Osteoblast (primary cell): ENCODE measurements around the gene AANAT. TPM values are rescaled to one million over a fixed set of nuclear protein-coding genes. Genes with fewer than 3 reads are reported as not detected.

Experiments used
- DNase-seq: peaks from one replicate; pipeline ENCODE4 v3.0.0; 2011; ENCODE audit warnings: low spot score, mixed read lengths; ENCODE audit not compliant: insufficient read length; ENCODE audit errors: missing footprints
- H2AFZ ChIP-seq: 2 replicates; pipeline ENCODE4 v1.6.0; 2011; ENCODE audit warnings: mild to moderate bottlenecking, low read length
- H3K27ac ChIP-seq: 2 replicates; pipeline ENCODE4 v1.5.1; 2011; ENCODE audit warnings: mild to moderate bottlenecking, low read depth, low read length, moderate library complexity
- H3K27me3 ChIP-seq: 2 replicates; pipeline ENCODE4 v1.6.0; 2012; ENCODE audit warnings: mild to moderate bottlenecking, control low read depth, inconsistent platforms, low read length, moderate library complexity; ENCODE audit not compliant: insufficient read depth
- H3K36me3 ChIP-seq: 2 replicates; pipeline ENCODE4 v1.5.1; 2011; ENCODE audit warnings: mild to moderate bottlenecking, low read length, control low read depth, moderate library complexity; ENCODE audit not compliant: insufficient read depth
- H3K4me1 ChIP-seq: 2 replicates; pipeline ENCODE4 v1.5.1; 2011; ENCODE audit warnings: mild to moderate bottlenecking, low read length, control low read depth, moderate library complexity; ENCODE audit not compliant: insufficient read depth
- H3K4me2 ChIP-seq: 2 replicates; pipeline ENCODE4 v1.6.0; 2011; ENCODE audit warnings: mild to moderate bottlenecking, low read length; ENCODE audit not compliant: insufficient read depth
- H3K4me3 ChIP-seq: fragments of 200-600 bp; sonication (generic); 3 replicates; pipeline ENCODE4 v1.5.1; 2012; ENCODE audit warnings: mild to moderate bottlenecking, low read length, inconsistent platforms; ENCODE audit not compliant: insufficient read depth
- H3K79me2 ChIP-seq: 2 replicates; pipeline ENCODE4 v1.6.0; 2012; ENCODE audit warnings: mild to moderate bottlenecking, low read length, control low read depth, inconsistent platforms; ENCODE audit not compliant: insufficient read depth
- H3K9me3 ChIP-seq: 2 replicates; pipeline ENCODE4 v1.5.1; 2011; ENCODE audit warnings: low read depth, low read length, control low read depth
- H4K20me1 ChIP-seq: 2 replicates; pipeline ENCODE4 v1.6.0; 2012; ENCODE audit warnings: mild to moderate bottlenecking, low read length, control low read depth; ENCODE audit not compliant: insufficient read depth
- CTCF ChIP-seq: IDR thresholded peaks from 2 replicates; pipeline ENCODE4 v1.5.1; 2011; ENCODE audit warnings: mild to moderate bottlenecking, low read depth, low read length, moderate library complexity; ENCODE audit errors: extremely low read depth
- total RNA-seq: library from RNA; depleted of rRNA; stranded (reverse); fragments of >200 nt; gene quantifications from 2 replicates; pipeline ENCODE4 v1.2.3, GENCODE V29; 2012

The AANAT gene
- total RNA-seq, 1 donor: not detected

DNA sequence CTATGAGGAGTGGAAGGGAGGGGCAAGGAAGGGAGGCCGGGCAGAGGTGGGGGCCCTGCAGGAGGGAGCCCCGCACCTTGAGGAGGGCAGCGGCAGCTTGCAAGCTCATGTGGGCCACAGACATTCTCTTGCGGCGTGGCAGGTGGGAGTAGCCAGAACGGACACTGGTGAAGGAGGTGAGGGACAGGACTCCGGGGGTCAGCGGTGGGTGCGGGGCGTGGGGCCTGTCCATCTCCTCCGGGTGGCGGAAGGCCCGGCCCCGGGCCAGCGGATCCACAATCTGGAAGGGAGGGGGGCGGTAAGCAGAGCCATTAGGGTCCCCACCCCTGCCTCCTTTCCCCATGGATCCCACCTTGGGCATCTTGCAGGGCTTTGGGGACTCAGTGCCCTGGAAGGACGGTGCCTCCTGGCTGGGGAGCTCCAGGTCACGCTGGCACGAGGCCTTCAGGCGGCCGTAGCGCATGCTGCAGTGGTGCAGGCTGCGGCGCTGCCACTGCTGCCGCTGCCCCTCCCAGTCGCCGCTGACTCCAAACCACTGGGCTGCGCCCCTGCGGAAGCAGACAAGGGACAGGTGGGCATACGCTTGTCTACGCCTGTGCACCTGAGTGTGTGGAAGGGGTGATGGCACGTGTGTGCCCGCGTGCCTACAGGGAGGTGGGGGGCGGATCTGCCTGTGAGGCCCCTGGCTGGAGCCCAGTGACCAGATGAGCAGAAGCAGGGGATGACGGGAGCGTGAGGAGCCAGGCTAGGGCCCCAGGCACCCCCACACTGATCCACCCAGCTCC lies 11.5 kb downstream of the AANAT start:
- no peaks in the 10 kb centered on the region for H3K36me3 ChIP-seq
- no peaks in the 10 kb centered on the region for H3K4me1 ChIP-seq
- H2AFZ ChIP-seq: no peak overlapping the region
- H3K27ac ChIP-seq: no peak overlapping the region
- H3K27me3 ChIP-seq: no peaks in the 10 kb centered on the region
- no peak overlapping the region for H3K4me2 ChIP-seq
- H3K4me3 ChIP-seq: no peak overlapping the region
- H3K9me3 ChIP-seq: no peaks in the 10 kb centered on the region
- H3K79me2 ChIP-seq: no peaks in the 10 kb centered on the region
- no peak for DNase-seq
- no peak for TF ChIP-seq CTCF
- no peaks in the 10 kb centered on the region for H4K20me1 ChIP-seq

DNA sequence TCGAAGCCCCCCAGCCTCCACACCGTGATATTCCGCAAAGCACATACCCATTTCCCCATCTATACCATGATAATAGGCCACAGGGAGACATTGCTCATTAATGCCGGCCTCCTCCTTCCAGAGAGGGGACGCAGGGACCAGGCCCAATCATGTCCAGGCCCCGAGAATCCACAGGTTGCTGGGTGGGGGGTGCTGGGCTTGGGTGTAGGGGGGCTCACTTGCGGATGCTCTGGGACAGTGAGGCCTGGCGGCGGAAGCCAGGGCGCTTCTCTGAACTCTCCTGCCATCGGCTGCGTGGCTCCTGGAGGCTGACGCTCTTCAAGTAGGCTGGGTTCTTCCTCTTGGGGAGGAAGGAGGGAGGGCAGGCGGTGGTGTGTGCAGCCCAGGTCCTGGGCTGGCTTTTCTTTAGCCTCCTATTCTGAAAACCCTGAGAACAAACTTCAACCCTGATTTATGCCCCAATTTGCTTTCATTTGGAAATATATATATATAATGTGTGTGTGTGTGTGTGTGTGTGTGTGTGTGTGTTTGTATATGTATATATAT lies 12.2 kb downstream of the AANAT start:
- no peak for DNase-seq
- no peaks in the 10 kb centered on the region for H3K9me3 ChIP-seq
- no peaks in the 10 kb centered on the region for H4K20me1 ChIP-seq
- H2AFZ ChIP-seq: no peak overlapping the region
- no peak overlapping the region for H3K4me2 ChIP-seq
- no peak overlapping the region for H3K27ac ChIP-seq
- no peaks in the 10 kb centered on the region for H3K79me2 ChIP-seq
- no peaks in the 10 kb centered on the region for H3K27me3 ChIP-seq
- no peak overlapping the region for H3K4me3 ChIP-seq
- H3K36me3 ChIP-seq: no peaks in the 10 kb centered on the region
- TF ChIP-seq CTCF: no peak
- peaks cover 2% of the 10 kb centered on the region for H3K4me1 ChIP-seq

DNA sequence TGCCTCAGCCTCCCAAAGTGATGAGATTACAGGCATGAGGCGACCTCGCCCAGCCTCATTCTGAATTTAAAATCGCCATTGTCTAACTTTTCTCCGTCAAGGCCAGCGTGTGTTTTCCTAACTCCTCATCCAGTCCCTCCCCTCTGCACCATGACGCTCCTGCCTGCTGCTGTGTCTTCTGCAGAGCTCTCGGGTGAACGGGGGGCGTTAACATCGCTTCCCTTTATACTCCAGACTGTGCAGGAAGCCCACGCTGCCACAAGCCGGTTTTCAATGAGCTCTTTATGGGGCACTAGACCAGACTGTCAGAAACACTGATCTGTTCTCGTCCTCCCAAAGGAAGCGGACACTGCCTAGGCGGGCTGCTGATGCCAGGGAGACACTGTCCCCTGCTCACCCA lies 13.2 kb downstream of the AANAT start:
- TF ChIP-seq CTCF: no peak
- Histone ChIP-seq H3K79me2 (no peaks in the 10 kb centered on the region), H3K36me3 (no peaks in the 10 kb centered on the region), H3K9me3 (no peaks in the 10 kb centered on the region), H4K20me1 (no peaks in the 10 kb centered on the region), H2AFZ (no peak overlapping the region), H3K4me1 (peaks cover 3% of the 10 kb centered on the region), H3K4me3 (no peak overlapping the region), H3K27ac (no peak overlapping the region), H3K27me3 (no peaks in the 10 kb centered on the region), H3K4me2 (no peak overlapping the region)
- DNase-seq: no peak

DNA sequence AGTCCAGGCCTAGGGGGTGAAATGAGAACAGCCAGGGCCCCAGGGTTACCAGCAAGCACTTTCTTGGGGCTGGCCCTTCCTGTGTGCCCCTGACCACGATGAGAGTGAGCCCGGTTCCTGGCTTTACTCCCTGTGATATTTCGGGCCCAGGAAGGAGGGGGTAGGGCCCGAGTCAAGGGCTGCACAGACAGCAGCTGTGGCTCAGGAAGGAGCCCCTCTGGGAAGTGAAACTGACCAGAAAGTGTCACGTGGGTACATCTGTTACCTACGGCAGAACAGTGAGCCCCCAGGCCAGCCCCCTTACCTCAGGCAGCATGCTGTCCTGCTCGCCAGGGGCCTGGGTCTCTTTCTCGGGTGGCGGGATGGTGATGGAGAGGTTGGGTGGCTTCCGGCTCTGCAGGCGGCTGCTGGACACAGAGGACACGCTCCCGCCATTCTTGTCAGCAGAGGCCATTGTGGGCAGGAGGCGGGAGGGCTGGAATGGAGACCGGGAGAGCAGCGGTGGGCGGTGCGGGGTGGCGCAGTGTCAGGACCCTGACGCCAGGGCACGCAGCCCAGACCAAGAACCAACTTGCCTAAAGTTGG lies 13.8 kb downstream of the AANAT start:
- no peak overlapping the region for H2AFZ ChIP-seq
- H4K20me1 ChIP-seq: no peaks in the 10 kb centered on the region
- no peak overlapping the region for H3K27ac ChIP-seq
- H3K79me2 ChIP-seq: no peaks in the 10 kb centered on the region
- no peaks in the 10 kb centered on the region for H3K36me3 ChIP-seq
- no peak overlapping the region for H3K4me3 ChIP-seq
- H3K4me1 ChIP-seq: peaks cover 3% of the 10 kb centered on the region
- no peak for TF ChIP-seq CTCF
- no peaks in the 10 kb centered on the region for H3K9me3 ChIP-seq
- DNase-seq: no peak
- H3K27me3 ChIP-seq: no peaks in the 10 kb centered on the region
- no peak overlapping the region for H3K4me2 ChIP-seq
